MCF 10A (cell line): ENCODE data around the gene CABP7. TPM values are rescaled to one million over a fixed set of nuclear protein-coding genes. Genes with fewer than 3 reads are reported as not detected.

Experiments
- BruUV-seq: library from RNA; stranded (reverse); fragments of 400-500 nt; replicated peaks from 2 replicates; lab custom pipeline; 2021; lab: Mats Ljungman, UMichigan
- CTCF ChIA-PET: fragments of 300-600 bp; sonication (Branson Sonifier 250); formaldehyde crosslinking; extraction: SDS; loops from one replicate; lab custom pipeline; 2021; ENCODE audit warnings: antibody characterized with exemption, inconsistent platforms; lab: Yijun Ruan, JAX
- POLR2A ChIA-PET: fragments of 300-600, 350-650 bp; sonication (Branson Sonifier 250); formaldehyde crosslinking; extraction: SDS; loops from one replicate; lab custom pipeline; 2020; ENCODE audit warnings: antibody characterized with exemption, inconsistent platforms; lab: Yijun Ruan, JAX
- DNase-seq: peaks from one replicate; pipeline ENCODE4 v3.0.0-alpha.2; 2018; ENCODE audit not compliant: unreplicated experiment
- H3K27ac Mint-ChIP-seq: one replicate; pipeline ENCODE4 v1.8.0; 2022; ENCODE audit warnings: mild to moderate bottlenecking, low read depth, mixed read lengths; ENCODE audit not compliant: unreplicated experiment
- H3K27me3 Mint-ChIP-seq: one replicate; pipeline ENCODE4 v1.8.0; 2022; ENCODE audit warnings: mixed read lengths; ENCODE audit not compliant: insufficient read depth, unreplicated experiment
- H3K36me3 Mint-ChIP-seq: one replicate; pipeline ENCODE4 v1.8.0; 2022; ENCODE audit warnings: mild to moderate bottlenecking, moderate library complexity, mixed read lengths; ENCODE audit not compliant: insufficient read depth, unreplicated experiment
- H3K4me1 Mint-ChIP-seq: one replicate; pipeline ENCODE4 v1.8.0; 2022; ENCODE audit warnings: mixed read lengths; ENCODE audit not compliant: insufficient read depth, unreplicated experiment
- H3K4me3 Mint-ChIP-seq: one replicate; pipeline ENCODE4 v1.8.0; 2022; ENCODE audit warnings: mild to moderate bottlenecking, moderate library complexity, mixed read lengths; ENCODE audit not compliant: unreplicated experiment
- H3K9me3 Mint-ChIP-seq: one replicate; pipeline ENCODE4 v1.8.0; 2022; ENCODE audit warnings: mixed read lengths; ENCODE audit not compliant: unreplicated experiment
- intact Hi-C: fragments of 100-400 bp; cut with micrococcal nuclease; formaldehyde crosslinking; loops from 2 replicates; pipeline ENCODE4 v1.14.1; 2022
- total RNA-seq: library from RNA; stranded (reverse); gene quantifications from 2 replicates; pipeline ENCODE4 v1.2.3, GENCODE V29; 2022
- TF ChIP-seq, protein P1 (sequence below): fragments of 200-600 bp; IDR thresholded peaks from one replicate; pipeline ENCODE4 v1.8.0; 2022; ENCODE audit warnings: antibody characterized with exemption, mild to moderate bottlenecking; ENCODE audit not compliant: unreplicated experiment

CABP7 gene
- total RNA-seq, 1 experiment from 2014 or later, result not detected

DNA sequence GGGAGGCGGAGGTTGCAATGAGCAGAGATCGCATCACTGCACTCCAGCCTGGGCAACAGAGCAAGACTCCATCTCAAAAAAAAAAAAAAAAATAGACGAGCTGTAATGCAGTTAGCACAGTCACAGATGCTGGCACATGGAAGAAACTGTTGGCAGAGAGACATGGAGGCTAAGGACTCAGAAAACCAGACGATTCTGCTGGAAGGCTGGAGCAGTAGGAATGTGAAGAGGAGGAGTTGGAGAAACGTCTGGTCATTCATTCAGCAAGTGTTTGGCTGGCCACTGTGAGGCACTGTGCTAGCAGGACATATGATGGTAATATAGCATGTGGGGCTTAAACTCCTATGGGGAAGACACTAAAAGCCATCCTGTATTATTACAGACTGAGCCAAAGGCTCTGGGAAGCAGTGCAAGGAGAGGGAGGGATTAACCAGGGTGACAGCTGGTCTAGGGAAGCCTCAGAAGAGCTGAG lies 52.4 kb downstream of the CABP7 start:
- DNase-seq, result peak; percentile 55
- no peaks in the 10 kb centered on the region for H3K9me3 Mint-ChIP-seq
- H3K4me3 Mint-ChIP-seq, result no peak overlapping the region
- intact Hi-C loops, result loop anchor here (1.0 kb wide), 2 partner anchors 233 to 317 kb away; no protein-coding TSS in a partner anchor
- peak overlapping the region; percentile 68 for H3K27ac Mint-ChIP-seq
- H3K36me3 Mint-ChIP-seq, result peaks cover 25% of the 10 kb centered on the region
- no peaks in the 10 kb centered on the region for H3K27me3 Mint-ChIP-seq
- POLR2A ChIA-PET, result interaction anchor here (0.7 to 1.3 kb wide), 3 partner anchors 111 to 317 kb away, joined by 3 to 4 read pairs (median 3); no protein-coding TSS in a partner anchor
- TF ChIP-seq, protein P1, sequence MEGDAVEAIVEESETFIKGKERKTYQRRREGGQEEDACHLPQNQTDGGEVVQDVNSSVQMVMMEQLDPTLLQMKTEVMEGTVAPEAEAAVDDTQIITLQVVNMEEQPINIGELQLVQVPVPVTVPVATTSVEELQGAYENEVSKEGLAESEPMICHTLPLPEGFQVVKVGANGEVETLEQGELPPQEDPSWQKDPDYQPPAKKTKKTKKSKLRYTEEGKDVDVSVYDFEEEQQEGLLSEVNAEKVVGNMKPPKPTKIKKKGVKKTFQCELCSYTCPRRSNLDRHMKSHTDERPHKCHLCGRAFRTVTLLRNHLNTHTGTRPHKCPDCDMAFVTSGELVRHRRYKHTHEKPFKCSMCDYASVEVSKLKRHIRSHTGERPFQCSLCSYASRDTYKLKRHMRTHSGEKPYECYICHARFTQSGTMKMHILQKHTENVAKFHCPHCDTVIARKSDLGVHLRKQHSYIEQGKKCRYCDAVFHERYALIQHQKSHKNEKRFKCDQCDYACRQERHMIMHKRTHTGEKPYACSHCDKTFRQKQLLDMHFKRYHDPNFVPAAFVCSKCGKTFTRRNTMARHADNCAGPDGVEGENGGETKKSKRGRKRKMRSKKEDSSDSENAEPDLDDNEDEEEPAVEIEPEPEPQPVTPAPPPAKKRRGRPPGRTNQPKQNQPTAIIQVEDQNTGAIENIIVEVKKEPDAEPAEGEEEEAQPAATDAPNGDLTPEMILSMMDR, result peak; percentile 34
- H3K4me1 Mint-ChIP-seq, result peaks cover 13% of the 10 kb centered on the region
- CTCF ChIA-PET, result interaction anchor here (0.6 to 3.6 kb wide), 12 partner anchors 10 to 232 kb away, joined by 3 to 28 read pairs (median 4); no protein-coding TSS in a partner anchor
- BruUV-seq, result no TSS peak

DNA sequence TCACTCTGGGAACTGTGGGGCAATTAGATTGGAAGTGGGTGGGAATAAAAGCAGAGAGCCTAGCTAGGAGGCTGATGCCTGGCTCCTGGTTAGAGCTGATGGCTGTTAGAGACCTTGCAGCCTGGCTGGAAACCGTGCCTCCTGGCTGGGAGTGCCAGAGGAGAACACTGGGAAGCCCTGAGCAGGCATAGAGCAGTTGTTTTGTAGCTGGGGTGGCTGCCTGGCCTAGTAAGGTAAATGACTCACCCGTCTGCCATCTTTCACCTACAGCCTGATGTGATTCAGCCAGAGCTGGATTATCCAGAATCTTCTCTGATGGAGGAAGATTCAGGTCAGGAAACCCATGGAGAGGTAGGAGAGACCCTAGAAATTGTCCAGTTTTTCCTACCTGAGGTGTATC lies 53.4 kb downstream of the CABP7 start:
- no TSS peak for BruUV-seq
- Mint-ChIP-seq H3K27me3 (no peaks in the 10 kb centered on the region), H3K27ac (peak overlapping the region; percentile 68), H3K4me1 (peaks cover 13% of the 10 kb centered on the region), H3K4me3 (no peak overlapping the region), H3K36me3 (peaks cover 25% of the 10 kb centered on the region), H3K9me3 (no peaks in the 10 kb centered on the region)
- TF ChIP-seq, protein P1, result no peak
- intact Hi-C loops, result no loop called here
- CTCF ChIA-PET, result interaction anchor here (0.7 to 3.6 kb wide), 6 partner anchors 9 to 313 kb away, joined by 4 to 28 read pairs (median 6); no protein-coding TSS in a partner anchor
- POLR2A ChIA-PET, result interaction anchor here (0.6 to 1.3 kb wide), 9 partner anchors 9 to 1380 kb away, joined by 3 to 6 read pairs (median 3); no protein-coding TSS in a partner anchor
- DNase-seq, result peak; percentile 62

DNA sequence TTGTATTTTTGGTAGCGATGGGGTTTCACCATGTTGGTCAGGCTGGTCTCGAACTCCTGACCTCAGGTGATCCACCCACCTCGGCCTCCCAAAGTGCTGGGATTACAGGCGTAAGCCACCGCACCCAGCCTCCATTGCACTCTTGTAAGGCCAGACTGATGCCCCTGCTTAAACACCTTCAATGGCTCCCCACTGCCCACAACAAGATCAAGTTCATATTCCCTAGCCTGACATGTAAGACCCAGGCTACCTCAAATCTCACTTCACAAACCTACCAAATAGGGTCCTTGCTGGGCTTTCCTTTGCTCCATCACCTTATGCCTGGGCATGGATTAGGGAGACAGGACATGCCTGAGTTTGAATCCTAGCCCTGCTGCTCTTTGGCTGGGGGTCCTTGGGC lies 60.4 kb downstream of the CABP7 start:
- Mint-ChIP-seq H3K36me3 (no peaks in the 10 kb centered on the region), H3K4me1 (peaks cover 29% of the 10 kb centered on the region), H3K27me3 (no peaks in the 10 kb centered on the region), H3K9me3 (no peaks in the 10 kb centered on the region), H3K4me3 (no peak overlapping the region), H3K27ac (peak overlapping the region; percentile 1)
- ChIA-PET CTCF (no interaction called here), POLR2A (interaction anchor here (1.2 kb wide), 1 partner anchor 35 kb away, joined by 5 read pairs; no protein-coding TSS in a partner anchor)
- DNase-seq, result no peak
- intact Hi-C loops, result no loop called here
- BruUV-seq, result no TSS peak
- TF ChIP-seq, protein P1, result no peak

GRCh38 chr22:29780748-29781676 lies 61.2 kb downstream of the CABP7 start:
- intact Hi-C loops, result no loop called here
- ChIA-PET CTCF (interaction anchor here (0.6 to 3.0 kb wide), 5 partner anchors 8 to 923 kb away, joined by 3 to 16 read pairs (median 4); no protein-coding TSS in a partner anchor), POLR2A (interaction anchor here (1.2 to 1.5 kb wide), 2 partner anchors 14 to 36 kb away, joined by 5 to 7 read pairs; partner anchors contain the start of genes UQCR10 and ZMAT5)
- no peaks in the 10 kb centered on the region for H3K36me3 Mint-ChIP-seq
- H3K4me3 Mint-ChIP-seq, result no peak overlapping the region
- H3K9me3 Mint-ChIP-seq, result no peaks in the 10 kb centered on the region
- no peaks in the 10 kb centered on the region for H3K27me3 Mint-ChIP-seq
- TF ChIP-seq, protein P1, result no peak
- H3K27ac Mint-ChIP-seq, result peak overlapping the region; percentile 31
- peaks cover 29% of the 10 kb centered on the region for H3K4me1 Mint-ChIP-seq
- BruUV-seq, result no TSS peak
- peak; percentile 42 for DNase-seq
